SK-N-SH (cell line): Measurements from ENCODE around the gene USP48. TPM values are rescaled to one million over a fixed set of nuclear protein-coding genes. Genes with fewer than 3 reads are reported as not detected.
"Not testable (repeated sequence)": the region's sequence is repeated elsewhere in the genome, so short reads cannot be mapped to it uniquely, and the experiment has no call there.

Experiments used
- CTCF ChIA-PET: fragments of 300-600, 350-600 bp; formaldehyde crosslinking; extraction: SDS; loops from one replicate; lab custom pipeline; 2021; lab: Yijun Ruan, JAX
- POLR2A ChIA-PET: fragments of 350-600 bp; sonication (Branson Sonifier 250); formaldehyde crosslinking; extraction: SDS; loops from one replicate; lab custom pipeline; 2020; ENCODE audit warnings: antibody characterized with exemption, inconsistent platforms; lab: Yijun Ruan, JAX
- DNase-seq: peaks from one replicate; pipeline ENCODE4 v3.0.0; 2012
- H2AFZ ChIP-seq: fragments of 200-600 bp; sonication (generic); 2 replicates; pipeline ENCODE4 v1.8.1; 2016; ENCODE audit warnings: antibody characterized with exemption, mild to moderate bottlenecking, low read depth
- H3F3A ChIP-seq: fragments of 200-600 bp; sonication (generic); replicated peaks from 2 replicates; pipeline ENCODE3; 2016; ENCODE audit warnings: antibody characterized with exemption, mild to moderate bottlenecking; ENCODE audit not compliant: insufficient read depth
- H3K27ac ChIP-seq, 2 experiments: fragments of 200-500 bp in 1 of 2; fragments of 200-600 bp in 1 of 2; sonication (Bioruptor generic) in 1 of 2; sonication (generic), shearing (Covaris generic) in 1 of 2; 2 replicates each; pipeline versions ENCODE4 v1.5.1 to v1.6.1; 2014 to 2016; ENCODE audit warnings: low read depth in 2 of 2, inconsistent platforms in 1 of 2, low read length in 1 of 2, mild to moderate bottlenecking in 1 of 2, mixed read lengths in 1 of 2
- H3K27me3 ChIP-seq: fragments of 200-600 bp; sonication (generic), shearing (Covaris generic); 2 replicates; pipeline ENCODE4 v1.6.1; 2016; ENCODE audit warnings: mixed run types; ENCODE audit not compliant: insufficient read depth
- H3K36me3 ChIP-seq, 2 experiments: fragments of 200-500 bp in 1 of 2; fragments of 200-600 bp in 1 of 2; sonication (Bioruptor generic) in 1 of 2; sonication (generic) in 1 of 2; replicated peaks in 1 of 2; 2 replicates each; pipeline versions ENCODE3 to v1.5.1; 2014 to 2016; ENCODE audit warnings: low read length in 1 of 2, mild to moderate bottlenecking in 1 of 2; ENCODE audit not compliant: insufficient read depth in 2 of 2, control insufficient read depth in 1 of 2
- H3K4me1 ChIP-seq, 2 experiments: fragments of 200-500 bp in 1 of 2; fragments of 200-600 bp in 1 of 2; sonication (Bioruptor generic) in 1 of 2; sonication (generic), shearing (Covaris generic) in 1 of 2; 2 replicates each; pipeline versions ENCODE4 v1.5.1 to v1.6.1; 2014 to 2016; ENCODE audit warnings: low read depth in 1 of 2, low read length in 1 of 2, mixed run types in 1 of 2; ENCODE audit not compliant: insufficient read depth in 2 of 2, control insufficient read depth in 1 of 2
- H3K4me2 ChIP-seq: fragments of 200-600 bp; sonication (generic), shearing (Covaris generic); 2 replicates; pipeline ENCODE4 v1.6.1; 2017; ENCODE audit warnings: mixed run types
- H3K4me3 ChIP-seq, 2 experiments: fragments of 200-500 bp in 1 of 2; fragments of 200-600 bp in 1 of 2; sonication (Bioruptor generic) in 1 of 2; sonication (generic), shearing (Covaris generic) in 1 of 2; 2 replicates each; pipeline versions ENCODE4 v1.5.1 to v1.8.1; 2014 to 2016; ENCODE audit warnings: low read depth in 2 of 2, inconsistent platforms in 1 of 2, low read length in 1 of 2, mild to moderate bottlenecking in 1 of 2, mixed read lengths in 1 of 2, moderate library complexity in 1 of 2
- H3K79me2 ChIP-seq: fragments of 200-600 bp; sonication (generic); 2 replicates; pipeline ENCODE4 v1.8.1; 2017; ENCODE audit warnings: mild to moderate bottlenecking; ENCODE audit not compliant: insufficient read depth
- H3K9ac ChIP-seq: fragments of 200-600 bp; sonication (generic); 2 replicates; pipeline ENCODE4 v1.6.1; 2017; ENCODE audit warnings: mixed run types
- H3K9me2 ChIP-seq: fragments of 200-600 bp; sonication (generic); 2 replicates; pipeline ENCODE4 v1.6.1; 2017; ENCODE audit warnings: mixed run types
- H3K9me3 ChIP-seq: fragments of 200-600 bp; sonication (generic); 2 replicates; pipeline ENCODE4 v1.6.1; 2017; ENCODE audit warnings: mixed run types, mild to moderate bottlenecking, moderate library complexity
- H4K20me1 ChIP-seq: fragments of 200-600 bp; sonication (generic); 2 replicates; pipeline ENCODE4 v1.6.1; 2017; ENCODE audit warnings: mild to moderate bottlenecking, mixed run types; ENCODE audit not compliant: insufficient read depth
- CHD2 ChIP-seq: fragments of 150-350 bp; IDR thresholded peaks from 2 replicates; pipeline ENCODE4 v1.6.1; 2018; ENCODE audit warnings: low read length; ENCODE audit not compliant: partially characterized antibody
- ELF1 ChIP-seq: IDR thresholded peaks from 2 replicates; pipeline ENCODE4 v1.4.0; 2012
- EP300 ChIP-seq, 2 experiments: IDR thresholded peaks; 2 replicates each; pipeline versions ENCODE4 v1.4.0 to v1.6.1; 2012; ENCODE audit warnings: borderline replicate concordance in 1 of 2, low read depth in 1 of 2, low read length in 1 of 2
- FOSL2 ChIP-seq: IDR thresholded peaks from 2 replicates; pipeline ENCODE4 v1.4.0; 2012; ENCODE audit warnings: low read depth, mild to moderate bottlenecking, moderate library complexity, borderline replicate concordance
- FOXJ3 ChIP-seq: sonication (generic); formaldehyde crosslinking; IDR thresholded peaks from 2 replicates; pipeline ENCODE4 v1.5.1; 2020; ENCODE audit warnings: mild to moderate bottlenecking, missing genetic modification reagents
- FOXM1 ChIP-seq: IDR thresholded peaks from 2 replicates; pipeline ENCODE4 v1.4.0; 2012; ENCODE audit warnings: low read depth, mild to moderate bottlenecking
- GABPA ChIP-seq: IDR thresholded peaks from 2 replicates; pipeline ENCODE4 v1.4.0; 2012; ENCODE audit warnings: low read depth, mild to moderate bottlenecking
- PBX3 ChIP-seq: IDR thresholded peaks from 2 replicates; pipeline ENCODE4; 2012
- POLR2AphosphoS5 ChIP-seq: IDR thresholded peaks from 2 replicates; pipeline ENCODE4 v1.6.1; 2012; ENCODE audit warnings: low read depth, low read length
- RFX5 ChIP-seq: IDR thresholded peaks from 2 replicates; pipeline ENCODE4 v1.6.1; 2012; ENCODE audit warnings: mild to moderate bottlenecking, improper control_type of control experiment, low read length
- TAF1 ChIP-seq: IDR thresholded peaks from 2 replicates; pipeline ENCODE4 v1.6.1; 2012; ENCODE audit warnings: low read depth, mild to moderate bottlenecking, low read length, moderate library complexity, borderline replicate concordance
- TEAD4 ChIP-seq: IDR thresholded peaks from 2 replicates; pipeline ENCODE4 v1.4.0; 2012; ENCODE audit warnings: mild to moderate bottlenecking, borderline replicate concordance; ENCODE audit not compliant: insufficient read depth
- USF1 ChIP-seq: IDR thresholded peaks from 2 replicates; pipeline ENCODE4 v1.4.0; 2012; ENCODE audit warnings: low read depth, borderline replicate concordance
- YY1 ChIP-seq: IDR thresholded peaks from 2 replicates; pipeline ENCODE4 v1.4.0; 2012; ENCODE audit warnings: low read depth, mild to moderate bottlenecking
- WGBS: methylation state at CpG from one replicate; pipeline ENCODE4 v1.1.6; 2017; ENCODE audit warnings: low lambda C conversion rate; 5-methylcytosine and 5-hydroxymethylcytosine counted together
- polyA plus RNA-seq, 3 experiments: library from polyadenylated mRNA; depleted of rRNA; stranded (reverse); fragments of >200 nt; gene quantifications; 2 replicates each; pipeline ENCODE4 v1.2.3, GENCODE V29; 2012
- TF ChIP-seq, protein P1 (sequence below): fragments of 150-350 bp; IDR thresholded peaks from 2 replicates; pipeline ENCODE4 v1.6.1; 2016; ENCODE audit warnings: mild to moderate bottlenecking, low read depth, low read length

USP48 gene
- polyA plus RNA-seq, 1 of the 3 experiments (the other 2 are of a cell fraction) = 13.6 TPM

DNA sequence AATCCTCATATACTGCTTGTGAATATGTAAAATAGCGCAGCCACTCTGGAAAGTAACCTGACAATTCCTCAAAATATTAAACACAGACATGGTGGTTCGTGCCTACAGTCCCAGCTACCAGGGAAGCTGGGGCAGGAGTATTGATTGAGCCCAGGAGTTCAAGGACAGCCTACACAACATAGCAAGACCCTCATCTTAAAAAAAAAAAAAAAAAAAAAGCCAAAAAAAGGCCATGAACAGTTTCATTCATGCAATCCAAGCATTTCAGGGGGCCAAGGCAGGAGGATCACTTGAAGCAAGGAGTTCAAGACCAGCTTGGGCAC, 4.6 kb downstream of the USP48 start:
- TF ChIP-seq PBX3 (no peak), POLR2AphosphoS5 (no peak), GABPA (no peak), CHD2 (no peak), ELF1 (no peak), TEAD4 (no peak), TAF1 (no peak), FOSL2 (no peak), FOXJ3 (no peak), USF1 (no peak), FOXM1 (no peak), RFX5 (no peak), YY1 (no peak), EP300 (IDR thresholded peaks at IDR 0.05; ENCODE audit: borderline replicate concordance in 1 of 2, low read depth in 1 of 2, low read length in 1 of 2) (no peak)
- TF ChIP-seq, protein P1, sequence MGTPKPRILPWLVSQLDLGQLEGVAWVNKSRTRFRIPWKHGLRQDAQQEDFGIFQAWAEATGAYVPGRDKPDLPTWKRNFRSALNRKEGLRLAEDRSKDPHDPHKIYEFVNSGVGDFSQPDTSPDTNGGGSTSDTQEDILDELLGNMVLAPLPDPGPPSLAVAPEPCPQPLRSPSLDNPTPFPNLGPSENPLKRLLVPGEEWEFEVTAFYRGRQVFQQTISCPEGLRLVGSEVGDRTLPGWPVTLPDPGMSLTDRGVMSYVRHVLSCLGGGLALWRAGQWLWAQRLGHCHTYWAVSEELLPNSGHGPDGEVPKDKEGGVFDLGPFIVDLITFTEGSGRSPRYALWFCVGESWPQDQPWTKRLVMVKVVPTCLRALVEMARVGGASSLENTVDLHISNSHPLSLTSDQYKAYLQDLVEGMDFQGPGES = no peak
- Histone ChIP-seq H3K27me3 (no peaks in the 10 kb centered on the region), H4K20me1 (peaks cover 65% of the 10 kb centered on the region), H3K9ac (no peak overlapping the region), H3K9me3 (no peaks in the 10 kb centered on the region), H3K36me3 (peaks cover 0 to 10% of the 10 kb centered on the region in 2 experiments), H2AFZ (no peak overlapping the region), H3F3A (peaks cover 21% of the 10 kb centered on the region), H3K4me3 (no peak overlapping the region), H3K27ac (no peak overlapping the region), H3K79me2 (peaks cover 96% of the 10 kb centered on the region), H3K4me1 (peaks cover 0 to 3% of the 10 kb centered on the region in 2 experiments; a peak in 1 of 4 replicates), H3K4me2 (no peak overlapping the region), H3K9me2 (no peaks in the 10 kb centered on the region)
- ChIA-PET POLR2A (no interaction called here), CTCF (no interaction called here)
- WGBS = 100% methylated on average over 2 of the region's 2 CpGs
- DNase-seq = no peak

DNA sequence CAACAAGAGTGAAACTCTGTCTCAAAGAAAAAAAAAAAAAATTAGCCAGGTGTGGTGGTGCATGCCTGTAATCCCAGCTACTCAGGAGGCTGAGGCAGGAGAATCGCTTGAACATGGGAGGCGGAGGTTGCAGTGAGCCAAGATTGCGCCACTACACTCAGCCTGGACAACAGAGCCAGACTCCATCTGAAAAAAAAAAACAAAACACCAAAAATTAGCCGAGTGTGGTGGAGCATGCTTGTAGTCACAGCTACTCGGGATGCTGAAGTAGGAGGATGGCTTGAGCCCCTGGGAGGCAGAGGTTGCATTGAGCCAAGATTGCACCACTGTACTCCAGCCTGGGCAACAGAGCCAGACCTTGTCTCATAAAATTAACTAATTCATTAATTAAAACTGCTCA, 6.0 kb downstream of the USP48 start:
- Histone ChIP-seq H4K20me1 (peaks cover 80% of the 10 kb centered on the region), H3K79me2 (peaks cover 100% of the 10 kb centered on the region), H3F3A (peaks cover 14% of the 10 kb centered on the region)
- H3K4me2 ChIP-seq, H2AFZ ChIP-seq, H3K9me3 ChIP-seq, H3K4me3 ChIP-seq, H3K4me1 ChIP-seq, CTCF ChIA-PET, DNase-seq, H3K9me2 ChIP-seq, H3K36me3 ChIP-seq, H3K9ac ChIP-seq, H3K27ac ChIP-seq, H3K27me3 ChIP-seq: not testable (repeated sequence)
- WGBS = 85% methylated on average over 5 of the region's 5 CpGs
- POLR2A ChIA-PET = interaction anchor here (0.6 kb wide), 1 partner anchor 543 kb away, joined by 3 read pairs; no protein-coding TSS in a partner anchor
